GM21529 (cell line): ENCODE results near the gene KLHL36.
A peak's percentile ranks its signal among the peaks of the same experiment; 100 is the strongest.
"Not testable (repeated sequence)": the region's sequence is repeated elsewhere in the genome, so short reads cannot be mapped to it uniquely, and the experiment has no call there.

ENCODE experiments used
- ATAC-seq: cut with Tn5 transposase; IDR thresholded peaks from one replicate; pipeline ENCODE4 v1.9.1; 2021; ENCODE audit not compliant: unreplicated experiment

Gene KLHL36

DNA sequence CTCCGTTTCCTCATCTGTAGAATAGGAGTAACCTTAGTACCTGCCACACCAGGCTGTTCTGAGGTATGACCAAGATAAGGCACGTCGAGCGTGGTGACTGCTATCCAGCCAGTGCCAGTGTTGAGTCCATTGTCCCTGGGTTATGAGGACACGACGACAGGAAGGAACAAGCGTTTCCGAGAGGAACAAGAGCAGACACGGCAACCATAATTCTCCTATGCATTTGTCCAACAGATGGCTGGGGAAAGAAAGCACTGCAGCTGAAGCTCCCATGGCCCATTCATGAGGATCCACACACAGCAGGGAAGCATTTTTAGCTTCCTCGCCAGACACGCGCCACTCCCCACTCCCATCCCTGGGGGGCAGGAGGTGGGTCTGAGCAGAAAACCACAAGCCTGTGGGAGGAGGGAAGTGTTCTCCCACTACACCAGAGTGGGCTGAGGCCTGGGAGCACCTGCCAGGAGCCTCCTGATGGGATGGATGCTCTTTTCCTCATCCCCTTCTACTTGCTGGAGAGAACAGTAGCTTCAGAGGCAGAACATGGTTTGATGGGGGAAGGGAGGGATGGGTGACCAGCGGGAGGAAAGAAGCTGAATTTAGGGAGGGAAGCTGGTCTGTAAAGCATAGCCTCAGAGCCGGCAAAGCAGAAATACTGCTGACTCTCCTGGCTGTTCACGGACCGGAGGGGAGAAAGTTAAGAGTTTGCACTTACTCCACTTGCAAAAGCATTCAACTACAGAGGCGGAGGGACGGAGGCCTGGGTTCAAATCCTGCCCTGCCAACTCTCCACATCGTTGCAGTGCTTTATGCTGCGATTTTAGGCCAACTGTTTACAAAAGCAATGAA lies 33.1 kb upstream of the KLHL36 start:
- ATAC-seq, result no peak

GRCh38 chr16:84616515-84616914 lies 31.8 kb upstream of the KLHL36 start:
- ATAC-seq, result no peak

DNA sequence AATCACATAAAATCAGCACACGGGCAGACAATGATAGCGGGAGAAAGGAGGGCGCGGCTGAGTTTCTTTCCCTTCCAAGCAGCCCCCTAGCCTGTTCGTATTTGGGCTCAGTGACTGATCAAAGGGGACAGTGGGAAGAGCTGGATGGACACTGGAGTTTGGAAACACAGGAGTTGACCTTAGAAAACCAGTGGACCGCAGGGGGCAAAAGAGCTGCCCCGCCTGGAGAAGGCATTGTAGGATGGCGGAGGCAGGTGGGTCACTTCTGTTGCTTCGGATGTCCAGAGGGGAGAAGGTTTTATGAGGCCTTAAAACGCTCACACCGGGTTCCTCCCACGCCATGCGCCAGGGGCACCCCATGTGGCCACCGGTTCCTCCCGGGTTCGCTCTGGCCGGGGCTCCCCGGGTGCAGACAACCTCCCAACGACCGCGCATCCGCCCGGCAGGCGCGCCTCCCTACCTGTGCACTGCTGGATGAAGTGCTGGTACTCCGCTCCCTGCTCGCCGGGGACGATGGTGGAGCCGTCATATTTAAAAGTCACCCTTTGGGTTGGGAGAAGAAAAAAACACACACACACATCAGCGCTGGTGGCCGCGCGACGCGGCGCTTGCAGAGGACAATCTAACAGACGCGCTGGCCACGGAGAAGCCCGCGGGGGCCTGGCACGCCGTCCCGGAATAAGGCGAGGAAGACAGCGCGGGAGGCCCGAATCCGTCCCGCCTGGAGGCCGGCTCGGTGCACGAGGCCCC lies 31.1 kb upstream of the KLHL36 start:
- ATAC-seq, result peak; percentile 34

DNA sequence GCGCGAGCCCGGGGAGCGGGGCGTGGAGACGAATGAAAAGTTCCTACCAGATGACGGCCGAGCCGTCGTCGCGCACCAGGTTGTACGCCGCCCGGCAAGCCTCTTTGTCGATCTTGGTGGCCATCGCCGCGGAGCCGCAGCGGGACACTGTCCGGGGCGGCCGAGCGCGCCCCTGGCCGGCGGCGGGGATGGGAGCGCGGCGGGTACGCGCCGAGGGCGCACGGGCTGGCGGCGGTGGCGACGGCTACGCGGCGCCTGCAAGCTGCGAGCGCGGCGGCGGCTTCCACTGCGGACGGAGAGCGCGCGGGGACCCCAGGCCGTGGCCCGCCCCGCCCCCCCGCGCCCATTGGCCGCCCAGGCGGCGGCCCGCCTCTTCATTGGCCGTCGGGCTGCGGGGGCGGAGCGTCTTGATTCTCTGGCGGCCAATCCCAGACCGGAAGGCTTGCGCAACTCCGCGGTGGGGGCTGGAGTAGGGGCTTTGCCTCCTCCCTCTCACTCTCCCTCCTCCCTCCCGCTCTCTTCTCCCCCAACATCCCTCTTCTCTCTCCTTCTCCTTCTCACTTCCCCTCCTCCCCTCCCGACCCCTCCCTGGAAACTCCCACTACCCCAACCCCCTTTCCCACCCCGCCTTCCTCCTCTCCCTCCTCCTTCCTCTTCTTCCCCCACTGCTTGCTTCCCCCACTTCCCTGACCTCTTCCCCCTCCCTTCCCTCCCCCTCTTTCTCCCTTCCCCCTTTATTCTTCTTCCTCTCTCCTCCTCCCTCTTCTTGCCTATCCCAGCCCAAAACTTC lies 30.3 kb upstream of the KLHL36 start, which contains the start of gene COTL1:
Gene COTL1 (minus strand): TSS at position 288 of the 790 bp plus-strand sequence. CDS start 164 bp downstream, at position 124.
- peak; percentile 77 for ATAC-seq

DNA sequence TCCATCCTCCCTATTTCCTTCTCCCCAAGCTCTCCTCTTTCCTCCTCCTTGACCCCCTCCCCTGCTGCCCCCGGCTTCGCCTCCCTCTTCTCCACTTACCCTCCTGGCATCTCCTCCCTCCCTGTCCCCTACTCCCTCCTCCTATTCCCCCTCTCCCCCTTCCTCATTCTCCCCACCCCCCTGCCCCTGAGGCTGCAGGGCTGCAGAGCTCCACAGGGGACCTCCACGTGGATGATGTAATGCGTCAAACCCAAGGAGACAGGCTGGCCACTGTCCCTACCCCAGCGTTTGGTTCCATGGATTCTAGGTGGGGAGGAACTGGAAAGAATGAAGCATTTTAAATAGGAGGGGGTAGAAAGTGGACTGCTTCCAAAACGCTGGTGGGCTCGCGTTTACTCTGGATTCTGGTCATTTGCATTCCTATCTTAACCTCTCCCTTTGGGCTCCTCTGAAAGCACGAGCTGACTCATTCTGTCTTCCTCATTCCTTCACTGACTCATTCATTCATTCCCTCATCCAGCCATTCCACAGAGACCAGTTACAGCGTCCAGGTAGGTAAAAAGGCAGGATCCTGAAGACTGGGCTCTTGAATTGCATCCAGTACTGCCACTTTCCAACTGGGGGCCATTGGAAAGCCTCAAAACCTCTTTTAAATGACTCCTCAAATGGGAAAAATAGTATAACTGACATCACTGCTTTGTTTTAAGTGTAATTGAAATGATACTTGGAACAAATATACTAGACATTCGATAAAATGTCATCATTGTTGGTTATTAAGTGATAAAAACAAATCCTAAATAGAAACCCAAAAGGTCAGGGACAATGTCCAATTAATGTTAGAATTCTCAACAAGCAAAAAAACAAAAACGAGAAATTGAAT lies 29.5 kb upstream of the KLHL36 start:
- no peak for ATAC-seq

GRCh38 chr16:84620913-84621312 lies 27.4 kb upstream of the KLHL36 start:
- not testable (repeated sequence) for ATAC-seq

DNA sequence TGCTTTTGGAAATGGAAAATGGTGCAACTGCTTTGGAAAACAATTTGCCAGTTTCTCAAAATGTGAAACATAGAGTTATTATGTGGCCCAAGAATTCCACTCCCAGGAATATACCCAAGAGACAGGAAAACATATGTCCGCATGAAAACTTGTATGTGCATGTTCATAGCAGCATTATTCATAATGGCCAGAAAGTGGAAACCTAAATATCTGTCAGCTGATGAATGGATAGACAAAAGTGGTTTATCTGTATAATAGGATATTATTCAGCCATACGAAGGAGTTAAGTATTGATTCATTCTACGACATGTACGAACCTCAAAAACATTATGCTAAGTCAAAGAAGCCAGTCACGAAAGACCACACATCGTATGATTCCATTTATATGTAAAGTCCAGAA lies 22.8 kb upstream of the KLHL36 start:
- ATAC-seq, result no peak

DNA sequence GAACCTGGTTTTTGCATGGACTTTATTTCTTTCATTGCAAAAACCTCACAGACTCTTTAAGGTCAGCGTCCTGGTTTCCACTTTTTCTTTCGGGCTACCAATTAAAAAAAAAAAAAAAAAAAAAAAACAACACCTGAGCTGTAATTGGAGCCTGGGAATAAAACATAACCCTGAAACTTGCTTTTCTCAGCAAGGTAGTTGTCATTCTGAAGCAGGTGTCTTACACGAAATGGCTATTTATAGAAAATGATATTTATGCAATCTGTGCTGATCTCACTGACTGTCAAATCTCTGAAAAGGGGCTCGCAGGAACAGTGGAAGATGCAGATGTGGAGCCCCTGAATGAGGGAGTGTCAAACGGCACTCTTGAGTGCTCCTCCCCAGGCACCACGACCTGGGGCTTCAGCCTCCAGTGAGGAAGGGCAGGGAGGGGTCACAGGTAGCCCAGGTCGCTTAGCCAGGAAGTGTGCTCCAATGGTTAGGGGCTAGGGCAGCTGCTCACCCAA lies 20.0 kb upstream of the KLHL36 start:
- ATAC-seq, result no peak

DNA sequence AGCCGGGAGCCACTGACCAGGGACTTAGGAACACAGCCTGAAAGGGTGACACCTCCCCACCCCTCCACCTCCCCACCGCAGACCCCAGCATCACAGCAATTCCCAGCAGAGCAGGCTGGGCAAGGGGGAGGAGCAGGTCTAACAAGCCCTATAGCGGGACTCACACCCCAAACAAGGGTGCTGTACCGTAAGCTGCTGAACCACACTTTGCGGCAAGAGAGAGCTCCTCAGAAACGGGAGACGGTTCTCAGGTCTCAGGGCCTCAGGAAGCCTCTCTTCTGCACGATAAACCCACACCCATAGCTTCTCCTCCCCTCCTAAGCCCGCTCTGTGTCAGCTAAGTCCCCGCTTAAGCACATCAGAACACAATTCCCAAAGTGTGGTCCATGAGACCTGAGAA lies 18.7 kb upstream of the KLHL36 start:
- ATAC-seq, result no peak

DNA sequence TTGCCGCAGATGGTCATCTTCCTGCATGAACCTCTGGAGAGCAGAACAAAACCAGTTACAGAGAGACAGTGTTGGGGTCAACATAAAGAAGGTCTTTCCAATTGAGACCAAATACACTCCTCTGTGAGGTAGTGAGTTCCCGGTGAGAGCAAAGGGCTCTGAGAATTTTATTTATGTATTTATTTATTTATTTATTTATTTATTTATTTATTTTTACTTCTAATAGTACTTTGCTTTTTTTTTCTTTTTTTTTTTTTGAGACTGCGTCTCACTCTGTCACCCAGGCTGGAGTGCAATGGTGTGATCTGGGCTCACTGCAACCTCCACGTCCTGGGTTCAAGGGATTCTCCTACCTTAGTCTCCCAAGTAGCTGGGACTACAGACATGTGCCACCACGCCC lies 18.3 kb upstream of the KLHL36 start:
- ATAC-seq, result no peak

DNA sequence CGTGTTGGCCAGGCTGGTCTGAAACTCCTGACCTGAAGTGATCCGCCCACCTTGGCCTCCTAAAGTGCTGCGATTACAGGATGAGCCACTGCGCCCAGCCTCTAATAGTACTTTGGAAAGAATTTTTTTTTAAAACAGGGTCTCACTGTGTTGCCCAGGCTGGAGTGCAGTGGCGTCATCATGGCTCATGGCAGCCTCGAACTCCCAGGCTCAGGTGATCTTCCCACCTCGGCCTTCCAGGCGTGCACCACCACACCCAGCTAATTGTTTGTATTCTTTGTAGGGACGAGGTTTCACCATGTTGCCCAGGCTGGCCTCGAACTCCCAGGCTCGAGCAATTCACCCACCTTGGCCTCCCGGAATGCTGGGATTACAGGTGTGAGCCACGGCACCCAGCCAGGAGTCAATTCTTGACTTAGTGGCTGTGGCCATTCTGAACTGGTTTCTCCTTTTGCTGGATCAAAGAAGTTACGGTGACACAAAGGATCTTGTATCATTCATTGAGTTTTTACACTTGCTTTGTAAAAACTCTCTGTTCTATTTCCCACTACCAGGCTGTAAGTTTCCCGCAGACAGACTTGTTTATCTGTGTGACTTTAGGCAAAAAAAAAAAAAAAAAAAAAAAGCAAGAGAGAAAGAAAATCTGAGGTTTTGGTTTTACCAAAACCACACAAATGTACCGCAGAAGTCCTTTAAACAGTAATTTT lies 17.7 kb upstream of the KLHL36 start:
- no peak for ATAC-seq

- no peak for ATAC-seq
These were observed 17.2 kb upstream of the KLHL36 start for GRCh38 chr16:84631153-84631466.

DNA sequence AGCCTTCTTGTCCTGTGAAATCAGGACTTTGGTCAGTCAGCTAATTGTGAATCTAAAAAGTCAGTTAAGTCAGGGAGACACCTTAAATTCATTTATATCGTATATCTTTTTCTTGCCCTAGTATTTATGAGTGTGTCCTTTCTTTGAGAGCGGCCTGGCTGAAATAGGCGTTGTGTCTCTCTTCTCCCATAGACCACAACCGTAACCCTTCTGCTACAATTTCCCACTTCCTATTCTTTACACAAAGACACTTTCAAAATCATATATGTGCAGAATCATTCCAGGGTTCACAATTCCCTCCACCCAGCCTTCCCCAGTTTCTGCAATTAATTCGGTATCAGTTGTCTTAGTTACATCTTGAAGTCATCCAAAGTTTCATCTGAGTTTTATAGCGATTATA lies 16.4 kb upstream of the KLHL36 start:
- ATAC-seq, result no peak

GRCh38 chr16:84632862-84633261 lies 15.4 kb upstream of the KLHL36 start:
- ATAC-seq, result not testable (repeated sequence)

- ATAC-seq, result no peak
These were observed 14.7 kb upstream of the KLHL36 start for GRCh38 chr16:84633622-84634021.

GRCh38 chr16:84635702-84636101 lies 12.6 kb upstream of the KLHL36 start:
- no peak for ATAC-seq

DNA sequence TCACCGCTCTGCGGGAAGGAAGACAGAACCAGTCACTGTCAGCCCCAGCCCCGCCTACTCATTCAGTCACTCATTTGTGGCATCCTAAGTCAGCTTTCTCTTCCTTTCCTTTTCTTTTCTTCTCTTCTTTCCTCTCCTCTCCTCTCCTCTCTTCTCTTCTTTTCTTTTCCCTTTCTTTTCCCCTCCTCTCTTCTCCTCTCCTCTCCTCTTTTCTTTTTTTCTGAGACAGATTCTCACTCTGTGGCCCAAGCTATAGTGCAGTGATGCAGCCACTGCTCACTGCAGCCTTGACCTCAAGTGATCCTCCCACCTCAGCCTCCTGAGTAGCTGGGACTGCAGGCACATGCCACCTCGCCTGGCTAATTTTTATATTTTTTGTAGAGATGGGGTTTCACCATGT lies 10.6 kb upstream of the KLHL36 start:
- ATAC-seq, result no peak

DNA sequence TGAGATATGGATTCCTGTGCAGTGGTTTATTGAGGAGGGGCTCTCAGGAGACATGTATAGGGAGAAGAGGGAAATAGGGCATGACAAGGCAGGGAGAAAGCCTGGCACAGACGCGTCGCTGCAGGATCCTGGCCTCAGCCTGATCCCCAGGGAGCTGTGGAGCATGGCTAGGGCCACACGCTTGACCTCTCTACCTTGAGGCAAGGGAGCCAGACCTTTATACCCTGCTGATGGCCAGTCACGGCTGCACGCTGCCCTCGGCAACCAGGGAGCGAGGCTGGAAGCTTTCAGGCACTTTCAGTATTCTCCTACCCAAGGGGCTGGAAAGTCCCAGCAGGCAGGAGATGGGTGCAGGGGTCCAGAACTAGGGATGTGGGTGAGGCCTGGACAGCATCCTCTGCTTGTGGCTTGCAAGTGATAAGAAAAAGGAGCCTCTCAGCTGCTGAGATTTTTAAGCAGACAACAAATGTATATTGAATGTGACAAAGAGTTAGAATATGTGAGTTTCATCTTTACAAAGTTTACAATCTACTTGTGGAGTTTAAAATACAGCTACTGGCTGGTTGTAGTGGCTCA lies 10.0 kb upstream of the KLHL36 start:
- no peak for ATAC-seq

DNA sequence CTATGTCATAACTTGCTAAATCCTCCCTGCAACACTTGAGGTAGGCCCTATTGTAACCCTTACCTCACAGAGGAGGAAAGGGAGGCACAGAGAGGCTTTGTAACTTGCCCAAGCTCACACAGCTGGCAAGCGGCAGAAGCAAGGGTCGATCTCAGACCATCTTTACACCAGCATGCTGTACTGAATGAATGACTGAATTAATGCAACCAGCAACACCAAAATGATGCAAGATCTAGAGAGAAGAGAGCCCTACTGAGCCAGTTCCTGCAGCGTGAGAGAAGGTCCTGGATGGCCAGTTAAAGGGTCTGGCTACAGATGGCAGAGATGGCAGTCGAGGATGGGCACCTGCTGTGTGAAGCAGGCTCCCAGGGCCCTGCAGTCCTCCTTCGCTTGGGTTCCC lies 8.2 kb upstream of the KLHL36 start:
- ATAC-seq, result no peak
